ENCODE measurements around the gene FEM1C. TPM values are rescaled to one million over a fixed set of nuclear protein-coding genes. Genes with fewer than 3 reads are reported as not detected.

Gene FEM1C
- total RNA-seq, 1 donor from 2014 or later, result 18.4 TPM

- no peak overlapping the region for H3K4me3 Mint-ChIP-seq (ENCODE audit: low read depth)
- H3K27ac Mint-ChIP-seq, result no peak overlapping the region
- peaks cover 9% of the 10 kb centered on the region for H3K36me3 Mint-ChIP-seq (ENCODE audit: insufficient read depth)
- no peaks in the 10 kb centered on the region for H3K9me3 Mint-ChIP-seq (ENCODE audit: low read depth)
- DNase-seq (ENCODE audit: low spot score, unreplicated experiment), result no peak
- H3K27me3 Mint-ChIP-seq, result no peaks in the 10 kb centered on the region
- peaks cover 10% of the 10 kb centered on the region for H3K4me1 Mint-ChIP-seq (ENCODE audit: low read depth)
- TF ChIP-seq CTCF (IDR thresholded peaks at IDR 0.05; ENCODE audit: unreplicated experiment), result no peak
Measured at GRCh38 chr5:115526604-115527003, 18.0 kb downstream of the FEM1C start.

- DNase-seq (ENCODE audit: low spot score, unreplicated experiment), result no peak
- Mint-ChIP-seq H3K27me3 (no peaks in the 10 kb centered on the region), H3K36me3 (ENCODE audit: insufficient read depth) (peaks cover 11% of the 10 kb centered on the region), H3K4me1 (ENCODE audit: low read depth) (peaks cover 10% of the 10 kb centered on the region), H3K4me3 (ENCODE audit: low read depth) (no peak overlapping the region), H3K27ac (no peak overlapping the region), H3K9me3 (ENCODE audit: low read depth) (no peaks in the 10 kb centered on the region)
- no peak for TF ChIP-seq CTCF (IDR thresholded peaks at IDR 0.05; ENCODE audit: unreplicated experiment)
Measured at GRCh38 chr5:115524199-115524847, 20.3 kb downstream of the FEM1C start.

GRCh38 chr5:115522832-115523403, 21.7 kb downstream of the FEM1C start:
- peaks cover 5% of the 10 kb centered on the region for H3K4me1 Mint-ChIP-seq (ENCODE audit: low read depth)
- no peak overlapping the region for H3K4me3 Mint-ChIP-seq (ENCODE audit: low read depth)
- H3K27ac Mint-ChIP-seq, result peak overlapping the region; percentile 12
- no peaks in the 10 kb centered on the region for H3K27me3 Mint-ChIP-seq
- no peak for DNase-seq (ENCODE audit: low spot score, unreplicated experiment)
- H3K9me3 Mint-ChIP-seq (ENCODE audit: low read depth), result no peaks in the 10 kb centered on the region
- TF ChIP-seq CTCF (IDR thresholded peaks at IDR 0.05; ENCODE audit: unreplicated experiment), result no peak
- H3K36me3 Mint-ChIP-seq (ENCODE audit: insufficient read depth), result peaks cover 9% of the 10 kb centered on the region

- no peak for DNase-seq (ENCODE audit: low spot score, unreplicated experiment)
- TF ChIP-seq CTCF (IDR thresholded peaks at IDR 0.05; ENCODE audit: unreplicated experiment), result no peak
- Mint-ChIP-seq H3K36me3 (ENCODE audit: insufficient read depth) (peaks cover 6% of the 10 kb centered on the region), H3K27ac (no peak overlapping the region), H3K4me1 (ENCODE audit: low read depth) (peaks cover 4% of the 10 kb centered on the region), H3K4me3 (ENCODE audit: low read depth) (no peak overlapping the region), H3K27me3 (no peaks in the 10 kb centered on the region), H3K9me3 (ENCODE audit: low read depth) (no peaks in the 10 kb centered on the region)
Measured at GRCh38 chr5:115520191-115520590, 24.4 kb downstream of the FEM1C start.

GRCh38 chr5:115516372-115516771, 28.2 kb downstream of the FEM1C start:
- H3K4me3 Mint-ChIP-seq (ENCODE audit: low read depth), result no peak overlapping the region
- no peak for TF ChIP-seq CTCF (IDR thresholded peaks at IDR 0.05; ENCODE audit: unreplicated experiment)
- peaks cover 1% of the 10 kb centered on the region for H3K36me3 Mint-ChIP-seq (ENCODE audit: insufficient read depth)
- no peaks in the 10 kb centered on the region for H3K27me3 Mint-ChIP-seq
- H3K27ac Mint-ChIP-seq, result no peak overlapping the region
- H3K9me3 Mint-ChIP-seq (ENCODE audit: low read depth), result peaks cover 2% of the 10 kb centered on the region
- no peaks in the 10 kb centered on the region for H3K4me1 Mint-ChIP-seq (ENCODE audit: low read depth)
- DNase-seq (ENCODE audit: low spot score, unreplicated experiment), result no peak

Measured in progenitor cell of endocrine pancreas (in vitro differentiated cells).